Suprapubic skin (tissue), 4 donors: ENCODE data around the gene NCK2.

Experiments used
- CTCF ChIP-seq, 2 donors: fragments of 200-600 bp in 1 of 2; fragments of 450-650 bp in 1 of 2; sonication (generic) in 1 of 2; IDR thresholded peaks; one replicate each; pipeline ENCODE4 v1.5.1; 2016 to 2019; ENCODE audit warnings: antibody characterized with exemption in 2 of 2, mild to moderate bottlenecking in 1 of 2, moderate library complexity in 1 of 2
- EP300 ChIP-seq: sonication (generic); formaldehyde crosslinking; IDR thresholded peaks from one replicate; pipeline ENCODE4 v1.6.1; 2017; ENCODE audit warnings: antibody characterized with exemption
- POLR2A ChIP-seq, 2 donors: fragments of 450-650 bp; IDR thresholded peaks; one replicate each; pipeline ENCODE4 v1.6.1; 2017; ENCODE audit warnings: antibody characterized with exemption in 2 of 2, mild to moderate bottlenecking in 2 of 2, moderate library complexity in 2 of 2
- POLR2AphosphoS5 ChIP-seq, 3 donors: sonication (generic); formaldehyde crosslinking; IDR thresholded peaks; one replicate each; pipeline ENCODE4 v1.6.1; 2017; ENCODE audit warnings: antibody characterized with exemption in 3 of 3

GRCh38 chr2:105769504-105769903 is 24.8 kb downstream of the NCK2 start:
- TF ChIP-seq CTCF (IDR thresholded peaks at IDR 0.05), result peak in 1 of 2 donors; percentile 6
- TF ChIP-seq POLR2A (IDR thresholded peaks at IDR 0.05), result no peak
- no peak for TF ChIP-seq POLR2AphosphoS5 (IDR thresholded peaks at IDR 0.05)
- no peak for TF ChIP-seq EP300
